Panc1 (cell line): ENCODE data around the gene MEGF11. TPM values are rescaled to one million over a fixed set of nuclear protein-coding genes. Genes with fewer than 3 reads are reported as not detected.

ENCODE experiments used
- ATAC-seq: fragments of 200-7000 bp; cut with Tn5 transposase; 2 replicates; pipeline ENCODE4 v1.9.1; 2020; ENCODE audit warnings: mild to moderate bottlenecking, moderate library complexity
- BruUV-seq: library from RNA; stranded (reverse); fragments of 400-500 nt; replicated peaks from 2 replicates; lab custom pipeline; 2021; lab: Mats Ljungman, UMichigan
- CTCF ChIA-PET: fragments of 300-600 bp; sonication (Branson Sonifier 250); formaldehyde crosslinking; loops from one replicate; lab custom pipeline; 2022; ENCODE audit warnings: antibody characterized with exemption; lab: Charles Lee
- POLR2A ChIA-PET: fragments of 300-600 bp; sonication (Branson Sonifier 250); formaldehyde crosslinking; loops from one replicate; lab custom pipeline; 2022; ENCODE audit warnings: antibody characterized with exemption; lab: Charles Lee
- DNase-seq: peaks from one replicate; pipeline ENCODE4 v3.0.0-alpha.2; 2010; ENCODE audit warnings: low read depth, low spot score
- H3K27ac ChIP-seq: 2 replicates; pipeline ENCODE4 v1.5.1; 2011; ENCODE audit warnings: mild to moderate bottlenecking, low read length, inconsistent platforms
- H3K27me3 ChIP-seq: fragments of 200-500 bp; sonication (Bioruptor generic); 2 replicates; pipeline ENCODE4 v1.6.0; 2014; ENCODE audit warnings: low read length, inconsistent platforms; ENCODE audit not compliant: control insufficient read depth, insufficient read depth
- H3K36me3 ChIP-seq: fragments of 200-500 bp; sonication (Bioruptor generic); 2 replicates; pipeline ENCODE4 v1.5.1; 2014; ENCODE audit warnings: inconsistent platforms, mild to moderate bottlenecking, low read length, moderate library complexity; ENCODE audit not compliant: control insufficient read depth, insufficient read depth
- H3K4me1 ChIP-seq: 2 replicates; pipeline ENCODE4 v1.5.1; 2011; ENCODE audit warnings: inconsistent platforms, mild to moderate bottlenecking, low read length, moderate library complexity; ENCODE audit not compliant: control insufficient read depth, insufficient read depth
- H3K4me3 ChIP-seq, 2 experiments: 2 replicates each; pipeline ENCODE4 v1.5.1; 2011 to 2012; ENCODE audit warnings: low read depth in 2 of 2, low read length in 2 of 2, mild to moderate bottlenecking in 2 of 2, inconsistent platforms in 1 of 2, moderate library complexity in 1 of 2
- H3K9me3 ChIP-seq: fragments of 200-500 bp; sonication (Bioruptor generic); 2 replicates; pipeline ENCODE4 v1.5.1; 2014; ENCODE audit warnings: low read depth, mild to moderate bottlenecking, inconsistent platforms, low read length, moderate library complexity; ENCODE audit not compliant: control insufficient read depth, insufficient read depth
- POLR2AphosphoS5 ChIP-seq: IDR thresholded peaks from 2 replicates; pipeline ENCODE4 v1.6.1; 2012; ENCODE audit warnings: mild to moderate bottlenecking, low read depth, low read length, moderate library complexity
- SIN3A ChIP-seq: IDR thresholded peaks from 2 replicates; pipeline ENCODE4 v1.6.1; 2012; ENCODE audit warnings: low read depth, mild to moderate bottlenecking, low read length, moderate library complexity, borderline replicate concordance; ENCODE audit not compliant: insufficient read depth
- TCF7L2 ChIP-seq: IDR thresholded peaks from 2 replicates; pipeline ENCODE4 v1.6.1; 2011; ENCODE audit warnings: mild to moderate bottlenecking, low read depth, low read length, inconsistent platforms
- in situ Hi-C: cut with HindIII; loops from 2 replicates; pipeline ENCODE4 v1.10.0; 2016; ENCODE audit warnings: low sequenced_read_pairs, low pct_unique_long_range_greater_than_20kb
- intact Hi-C: fragments of 100-400 bp; cut with micrococcal nuclease; formaldehyde crosslinking; loops from one replicate; pipeline ENCODE4 v1.10.0; 2022; ENCODE audit not compliant: unreplicated experiment
- total RNA-seq: library from RNA; stranded (reverse); gene quantifications from one replicate; pipeline ENCODE4 v1.2.1, GENCODE V29; 2021; ENCODE audit not compliant: unreplicated experiment
- TF ChIP-seq, protein P1 (sequence below): fragments of 450-650 bp; IDR thresholded peaks from 2 replicates; pipeline ENCODE4 v1.5.1; 2017; ENCODE audit warnings: mild to moderate bottlenecking
- TF ChIP-seq, protein P2 (sequence below), 2 experiments: IDR thresholded peaks; 2 replicates each; pipeline ENCODE4 v1.6.1; 2011 to 2012; ENCODE audit warnings: low read depth in 2 of 2, control low read depth in 1 of 2, low read length in 1 of 2, mild to moderate bottlenecking in 1 of 2, moderate library complexity in 1 of 2; ENCODE audit not compliant: insufficient read depth in 1 of 2

The MEGF11 gene
- total RNA-seq, 1 experiment from 2014 or later, result 0.95 TPM

DNA sequence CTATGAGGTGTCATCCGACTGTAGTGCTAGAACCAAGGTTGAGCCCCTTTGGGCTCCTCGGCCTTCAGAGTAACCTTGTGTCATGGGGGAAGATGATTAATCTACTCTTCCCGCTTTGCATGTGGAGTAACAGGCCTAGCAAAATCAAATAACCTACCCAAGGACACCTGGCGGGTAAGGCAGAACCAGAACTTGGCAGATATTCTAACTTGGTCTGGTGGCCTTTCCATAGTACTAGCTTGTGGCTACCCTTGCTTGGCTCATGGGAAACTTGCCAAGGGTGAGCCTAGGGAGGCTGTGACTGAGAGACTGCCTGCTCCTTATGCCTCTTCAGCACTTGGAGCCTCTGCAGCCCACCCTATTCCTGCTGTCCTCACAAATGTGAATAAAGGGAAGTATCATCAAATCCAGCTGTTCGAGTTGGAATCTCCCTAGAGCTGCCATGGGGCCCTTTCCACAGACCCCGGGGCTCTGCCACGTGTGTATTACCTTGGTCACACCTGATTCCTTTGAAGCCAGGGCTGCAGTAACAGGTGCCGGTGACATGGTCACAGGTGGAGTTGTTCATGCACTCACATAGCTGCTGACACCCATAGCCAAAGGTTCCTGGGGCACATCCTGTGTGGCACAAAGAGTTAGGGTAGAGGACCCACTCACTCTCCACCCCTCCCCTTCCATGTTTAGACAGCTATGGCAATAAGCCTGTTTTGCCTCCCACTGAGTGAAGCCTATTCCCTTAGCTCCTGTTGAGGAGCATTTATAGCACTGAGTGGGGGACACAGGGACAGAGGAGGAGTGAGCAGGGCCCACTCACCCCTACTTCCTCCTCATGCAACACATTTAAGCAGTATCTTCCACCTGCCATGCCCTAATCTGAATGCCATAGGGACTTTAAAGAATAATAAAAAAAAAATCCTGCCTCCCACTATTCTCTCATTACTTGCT, 338.3 kb downstream of the MEGF11 start:
- TF ChIP-seq POLR2AphosphoS5, result no peak
- no peak for TF ChIP-seq SIN3A
- TF ChIP-seq, protein P1, sequence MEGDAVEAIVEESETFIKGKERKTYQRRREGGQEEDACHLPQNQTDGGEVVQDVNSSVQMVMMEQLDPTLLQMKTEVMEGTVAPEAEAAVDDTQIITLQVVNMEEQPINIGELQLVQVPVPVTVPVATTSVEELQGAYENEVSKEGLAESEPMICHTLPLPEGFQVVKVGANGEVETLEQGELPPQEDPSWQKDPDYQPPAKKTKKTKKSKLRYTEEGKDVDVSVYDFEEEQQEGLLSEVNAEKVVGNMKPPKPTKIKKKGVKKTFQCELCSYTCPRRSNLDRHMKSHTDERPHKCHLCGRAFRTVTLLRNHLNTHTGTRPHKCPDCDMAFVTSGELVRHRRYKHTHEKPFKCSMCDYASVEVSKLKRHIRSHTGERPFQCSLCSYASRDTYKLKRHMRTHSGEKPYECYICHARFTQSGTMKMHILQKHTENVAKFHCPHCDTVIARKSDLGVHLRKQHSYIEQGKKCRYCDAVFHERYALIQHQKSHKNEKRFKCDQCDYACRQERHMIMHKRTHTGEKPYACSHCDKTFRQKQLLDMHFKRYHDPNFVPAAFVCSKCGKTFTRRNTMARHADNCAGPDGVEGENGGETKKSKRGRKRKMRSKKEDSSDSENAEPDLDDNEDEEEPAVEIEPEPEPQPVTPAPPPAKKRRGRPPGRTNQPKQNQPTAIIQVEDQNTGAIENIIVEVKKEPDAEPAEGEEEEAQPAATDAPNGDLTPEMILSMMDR, result no peak
- no peak for TF ChIP-seq TCF7L2
- TF ChIP-seq, protein P2, sequence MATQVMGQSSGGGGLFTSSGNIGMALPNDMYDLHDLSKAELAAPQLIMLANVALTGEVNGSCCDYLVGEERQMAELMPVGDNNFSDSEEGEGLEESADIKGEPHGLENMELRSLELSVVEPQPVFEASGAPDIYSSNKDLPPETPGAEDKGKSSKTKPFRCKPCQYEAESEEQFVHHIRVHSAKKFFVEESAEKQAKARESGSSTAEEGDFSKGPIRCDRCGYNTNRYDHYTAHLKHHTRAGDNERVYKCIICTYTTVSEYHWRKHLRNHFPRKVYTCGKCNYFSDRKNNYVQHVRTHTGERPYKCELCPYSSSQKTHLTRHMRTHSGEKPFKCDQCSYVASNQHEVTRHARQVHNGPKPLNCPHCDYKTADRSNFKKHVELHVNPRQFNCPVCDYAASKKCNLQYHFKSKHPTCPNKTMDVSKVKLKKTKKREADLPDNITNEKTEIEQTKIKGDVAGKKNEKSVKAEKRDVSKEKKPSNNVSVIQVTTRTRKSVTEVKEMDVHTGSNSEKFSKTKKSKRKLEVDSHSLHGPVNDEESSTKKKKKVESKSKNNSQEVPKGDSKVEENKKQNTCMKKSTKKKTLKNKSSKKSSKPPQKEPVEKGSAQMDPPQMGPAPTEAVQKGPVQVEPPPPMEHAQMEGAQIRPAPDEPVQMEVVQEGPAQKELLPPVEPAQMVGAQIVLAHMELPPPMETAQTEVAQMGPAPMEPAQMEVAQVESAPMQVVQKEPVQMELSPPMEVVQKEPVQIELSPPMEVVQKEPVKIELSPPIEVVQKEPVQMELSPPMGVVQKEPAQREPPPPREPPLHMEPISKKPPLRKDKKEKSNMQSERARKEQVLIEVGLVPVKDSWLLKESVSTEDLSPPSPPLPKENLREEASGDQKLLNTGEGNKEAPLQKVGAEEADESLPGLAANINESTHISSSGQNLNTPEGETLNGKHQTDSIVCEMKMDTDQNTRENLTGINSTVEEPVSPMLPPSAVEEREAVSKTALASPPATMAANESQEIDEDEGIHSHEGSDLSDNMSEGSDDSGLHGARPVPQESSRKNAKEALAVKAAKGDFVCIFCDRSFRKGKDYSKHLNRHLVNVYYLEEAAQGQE (IDR thresholded peaks at IDR 0.05; ENCODE audit: insufficient read depth in 1 of 2, low read depth in 2 of 2, low read length in 1 of 2), result no peak
- Histone ChIP-seq H3K27ac (no peak overlapping the region), H3K4me1 (no peaks in the 10 kb centered on the region), H3K27me3 (no peaks in the 10 kb centered on the region), H3K4me3 (no peak overlapping the region), H3K36me3 (peaks cover 2% of the 10 kb centered on the region; the same call in 1 of the 2 replicates), H3K9me3 (no peaks in the 10 kb centered on the region)
- ChIA-PET POLR2A (no interaction called here), CTCF (interaction anchor here (0.7 kb wide), 1 partner anchor 129 kb away, joined by 4 read pairs; no protein-coding TSS in a partner anchor)
- ATAC-seq (no peak), DNase-seq (no peak)
- intact Hi-C loops, result no loop called here
- no TSS peak for BruUV-seq
- in situ Hi-C loops, result no loop called here

DNA sequence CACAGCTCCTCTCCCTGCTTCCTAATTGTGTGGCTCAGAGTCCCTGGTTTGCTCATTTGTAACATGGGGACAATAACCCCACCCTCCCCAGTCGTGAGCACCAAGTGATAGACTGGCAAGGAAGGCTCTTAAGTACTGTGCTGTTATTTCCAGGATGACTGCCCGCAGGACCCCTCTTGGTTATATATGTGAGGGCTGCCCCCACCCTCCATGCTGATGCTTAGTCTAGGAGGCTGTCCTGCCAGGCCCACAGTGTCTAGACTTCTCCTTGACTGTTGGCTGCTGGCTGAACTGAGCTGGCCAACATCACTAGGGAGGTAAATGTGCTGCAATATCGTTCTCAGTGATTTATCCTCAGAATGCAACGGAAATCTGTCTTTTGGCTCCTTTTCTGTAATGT, 339.2 kb downstream of the MEGF11 start:
- Histone ChIP-seq H3K4me3 (no peak overlapping the region), H3K27me3 (no peaks in the 10 kb centered on the region), H3K36me3 (peaks cover 4% of the 10 kb centered on the region; the same call in 1 of the 2 replicates), H3K9me3 (no peaks in the 10 kb centered on the region), H3K27ac (no peak overlapping the region), H3K4me1 (no peaks in the 10 kb centered on the region)
- no peak for DNase-seq
- ChIA-PET CTCF (interaction anchor here (0.6 kb wide), 1 partner anchor 514 kb away, joined by 3 read pairs; no protein-coding TSS in a partner anchor), POLR2A (no interaction called here)
- intact Hi-C loops, result no loop called here
- TF ChIP-seq POLR2AphosphoS5, result no peak
- TF ChIP-seq, protein P1, result no peak
- no peak for TF ChIP-seq TCF7L2
- TF ChIP-seq SIN3A, result no peak
- TF ChIP-seq, protein P2 (IDR thresholded peaks at IDR 0.05; ENCODE audit: insufficient read depth in 1 of 2, low read depth in 2 of 2, low read length in 1 of 2), result no peak
- no peak for ATAC-seq
- BruUV-seq, result no TSS peak
- in situ Hi-C loops, result no loop called here
